ENCODE results near the gene SRRM3. TPM values are rescaled to one million over a fixed set of nuclear protein-coding genes. Genes with fewer than 3 reads are reported as not detected.
"Not testable (repeated sequence)": the region's sequence is repeated elsewhere in the genome, so short reads cannot be mapped to it uniquely, and the experiment has no call there.

The SRRM3 gene
- total RNA-seq, 1 experiment from 2014 or later, result 1.2 TPM

DNA sequence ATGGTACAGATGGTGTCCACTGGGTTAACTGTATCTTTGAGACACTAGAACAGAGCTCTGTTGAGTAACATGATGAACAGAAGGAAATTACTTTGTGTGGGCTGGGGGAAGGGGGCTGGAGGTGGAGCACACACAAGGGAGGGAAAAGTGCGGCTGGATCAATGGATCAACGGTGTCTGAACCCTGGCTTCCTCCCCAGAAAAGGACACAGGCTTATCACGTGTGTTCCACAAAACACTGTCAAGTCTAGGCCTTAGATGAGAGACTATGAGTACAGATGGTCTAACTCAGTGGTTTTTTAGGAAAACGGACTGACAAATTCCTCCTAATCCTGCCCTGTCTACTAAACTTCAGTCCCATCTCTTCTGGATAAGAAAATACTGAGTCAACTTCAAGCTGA is 128.6 kb downstream of the SRRM3 start:
- no peaks in the 10 kb centered on the region for H3K27me3 ChIP-seq
- no peak overlapping the region for H3K4me3 ChIP-seq
- H3K9me3 ChIP-seq, result no peaks in the 10 kb centered on the region
- peaks cover 49% of the 10 kb centered on the region for H3K36me3 ChIP-seq
- no peak for DNase-seq

DNA sequence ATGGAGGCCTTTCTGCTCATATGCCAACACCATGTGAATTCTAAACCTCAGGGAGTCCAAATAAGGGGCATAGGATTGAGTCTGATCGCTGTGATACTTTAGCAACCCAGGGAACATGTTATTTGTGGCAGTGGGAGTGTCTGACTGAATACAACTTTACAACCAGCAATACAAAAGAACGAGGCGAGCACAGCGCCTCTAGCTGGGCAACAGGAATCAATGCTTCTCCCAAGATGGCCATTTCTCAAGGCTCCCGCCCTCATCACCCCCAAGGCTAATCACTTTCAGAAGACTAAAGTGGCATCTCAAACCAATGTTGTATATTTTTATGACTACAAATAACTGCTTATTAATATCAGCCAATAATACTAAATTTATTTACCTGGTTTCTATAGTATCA is 129.0 kb downstream of the SRRM3 start:
- H3K4me3 ChIP-seq, result no peak overlapping the region
- H3K27me3 ChIP-seq, result no peaks in the 10 kb centered on the region
- no peaks in the 10 kb centered on the region for H3K9me3 ChIP-seq
- peaks cover 47% of the 10 kb centered on the region for H3K36me3 ChIP-seq
- no peak for DNase-seq

DNA sequence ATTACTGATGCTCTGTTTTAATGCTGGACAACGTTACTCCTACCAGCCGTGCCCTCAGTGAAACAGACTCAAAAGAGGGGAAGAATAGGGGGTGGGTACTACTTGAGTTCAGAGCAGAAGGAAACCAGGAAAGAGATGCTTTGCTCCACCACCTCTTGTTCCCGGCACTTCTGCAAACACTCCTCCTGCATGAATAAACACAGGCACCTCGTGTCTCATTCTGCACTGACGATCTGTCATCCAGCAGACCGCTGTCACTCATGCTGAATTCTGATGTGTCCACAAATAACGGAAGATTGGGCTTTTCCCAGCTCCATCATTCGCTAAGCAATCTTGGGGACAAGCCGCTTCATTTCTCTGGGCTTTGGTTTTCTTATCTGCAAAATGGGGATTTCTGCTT is 130.4 kb downstream of the SRRM3 start:
- H3K36me3 ChIP-seq, result peaks cover 41% of the 10 kb centered on the region
- no peaks in the 10 kb centered on the region for H3K9me3 ChIP-seq
- no peaks in the 10 kb centered on the region for H3K27me3 ChIP-seq
- DNase-seq, result no peak
- no peak overlapping the region for H3K4me3 ChIP-seq

DNA sequence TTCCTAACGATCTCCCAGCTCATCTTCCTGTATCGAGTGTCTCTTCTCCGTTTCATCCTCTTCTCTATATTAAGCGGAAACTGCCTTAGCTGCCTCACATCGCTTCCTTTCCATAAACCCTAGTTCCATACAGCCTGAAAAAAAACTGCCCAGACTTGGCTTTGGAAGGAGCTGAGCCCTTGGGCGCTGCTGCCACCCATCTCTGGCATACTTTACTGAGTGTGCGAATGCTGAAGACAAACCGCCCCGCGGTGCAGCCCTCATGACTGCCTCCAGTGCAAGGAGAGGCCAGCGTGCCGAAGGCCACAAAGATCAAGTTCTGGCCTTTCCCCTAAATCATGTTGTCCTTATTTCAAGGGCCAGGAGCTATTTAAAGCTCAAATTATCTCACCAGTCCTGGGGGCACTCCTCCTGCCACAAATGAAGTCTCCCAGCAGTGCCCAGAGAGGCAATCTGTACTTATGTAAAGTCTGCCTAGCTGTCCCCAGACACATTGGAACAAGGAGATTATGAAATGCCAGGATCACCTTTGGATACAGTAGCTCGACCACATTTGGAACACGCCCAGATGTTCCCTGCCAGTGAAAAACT is 131.9 kb downstream of the SRRM3 start:
- H3K9me3 ChIP-seq, result no peaks in the 10 kb centered on the region
- peaks cover 40% of the 10 kb centered on the region for H3K36me3 ChIP-seq
- H3K27me3 ChIP-seq, result no peaks in the 10 kb centered on the region
- no peak overlapping the region for H3K4me3 ChIP-seq
- DNase-seq, result no peak

DNA sequence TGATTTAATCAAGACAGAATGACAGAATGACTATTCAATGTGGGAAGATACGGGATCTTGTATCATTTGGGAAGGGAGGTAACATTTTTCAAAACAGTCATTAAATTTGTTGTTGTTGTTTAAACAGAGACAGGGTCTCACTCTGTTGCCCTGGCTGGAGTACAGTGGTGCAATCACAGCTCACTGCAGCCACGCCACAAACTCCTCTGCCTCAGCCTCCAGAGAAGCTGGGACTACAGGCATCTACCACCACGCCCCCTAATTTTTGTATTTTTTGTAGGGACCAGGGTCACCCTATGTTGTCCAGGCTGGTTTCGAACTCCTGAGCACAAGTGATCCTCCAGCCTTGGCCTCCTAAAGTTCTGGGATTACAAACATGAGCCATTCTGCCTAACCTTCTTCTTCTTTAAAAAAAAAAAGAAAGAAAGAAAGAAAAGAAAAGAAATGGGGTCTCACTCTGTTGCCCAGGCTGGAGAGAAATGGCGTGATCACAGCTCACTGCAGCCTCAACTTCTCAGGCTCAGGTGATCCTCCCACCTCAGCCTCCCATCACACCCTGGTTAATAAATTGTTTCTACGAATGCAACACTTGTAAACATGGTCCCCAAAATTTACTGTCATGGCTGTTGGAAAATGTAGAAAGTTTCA is 132.7 kb downstream of the SRRM3 start:
- H3K4me3 ChIP-seq, result no peak overlapping the region
- no peak for DNase-seq
- H3K9me3 ChIP-seq, result no peaks in the 10 kb centered on the region
- H3K27me3 ChIP-seq, result no peaks in the 10 kb centered on the region
- peaks cover 37% of the 10 kb centered on the region for H3K36me3 ChIP-seq

DNA sequence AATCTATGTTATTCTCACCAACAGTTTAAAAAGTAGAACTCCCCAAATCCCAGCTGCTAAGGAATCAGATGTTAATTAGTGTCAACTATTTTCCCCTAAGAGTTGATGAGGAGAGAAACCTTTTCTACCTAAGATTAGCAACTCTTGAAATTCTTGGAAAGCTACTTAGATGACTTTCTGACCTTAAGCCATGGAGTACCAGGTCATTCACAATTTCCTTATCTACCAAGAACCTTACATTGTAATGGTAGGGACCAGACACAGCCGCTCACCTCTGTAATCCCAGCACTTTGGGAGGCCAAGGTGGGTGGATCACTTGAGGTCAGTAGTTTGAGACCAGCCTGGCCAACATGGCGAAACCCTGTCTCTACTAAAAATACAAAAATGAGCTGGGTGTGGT is 133.7 kb downstream of the SRRM3 start:
- not testable (repeated sequence) for H3K9me3 ChIP-seq, H3K27me3 ChIP-seq, DNase-seq, H3K4me3 ChIP-seq
- H3K36me3 ChIP-seq, result peaks cover 39% of the 10 kb centered on the region

DNA sequence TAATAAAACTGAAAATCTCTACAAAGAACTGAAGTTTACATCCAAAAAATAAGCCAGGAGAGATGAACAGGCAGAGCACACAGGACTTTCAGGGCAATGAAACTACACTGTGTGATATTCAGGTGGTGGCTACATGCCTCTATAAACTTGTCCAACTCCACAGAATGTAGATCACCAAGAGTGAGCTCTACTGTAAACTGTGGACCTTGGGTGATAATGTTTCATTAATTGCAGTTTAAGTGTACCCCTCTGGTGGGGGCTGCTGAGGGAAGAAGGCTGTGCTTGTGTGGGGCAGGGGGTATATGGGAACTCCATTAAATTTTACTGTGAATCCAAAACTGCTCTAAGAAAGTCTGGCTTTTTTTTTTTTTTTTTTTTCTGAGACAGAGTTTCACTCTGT is 134.4 kb downstream of the SRRM3 start:
- no peaks in the 10 kb centered on the region for H3K27me3 ChIP-seq
- no peak overlapping the region for H3K4me3 ChIP-seq
- H3K9me3 ChIP-seq, result no peaks in the 10 kb centered on the region
- H3K36me3 ChIP-seq, result peaks cover 37% of the 10 kb centered on the region
- DNase-seq, result no peak

Other genes starting within 250 kb of the SRRM3 start
- gene TMEM120A, start 207.3 kb upstream of the SRRM3 start, total RNA-seq (2014; rRNA removed; shearing (Covaris generic); ENCODE audit: low replicate concordance), result 12.4 and 23.8 TPM in 2 replicates
- gene STYXL1, start 153.9 kb upstream of the SRRM3 start, total RNA-seq (2014; rRNA removed; shearing (Covaris generic); ENCODE audit: low replicate concordance), result 47.9 and 50.2 TPM in 2 replicates
- 97.8 and 140 TPM in 2 replicates for gene MDH2, start 153.8 kb upstream of the SRRM3 start, total RNA-seq (2014; rRNA removed; shearing (Covaris generic); ENCODE audit: low replicate concordance)
- gene HSPB1, start 100.8 kb downstream of the SRRM3 start, total RNA-seq (2014; rRNA removed; shearing (Covaris generic); ENCODE audit: low replicate concordance), result 68.7 and 72.8 TPM in 2 replicates
- gene YWHAG, start 157.1 kb downstream of the SRRM3 start, total RNA-seq (2014; rRNA removed; shearing (Covaris generic); ENCODE audit: low replicate concordance), result 74.2 and 95.2 TPM in 2 replicates
- not detected in 2 replicates for gene SSC4D, start 207.8 kb downstream of the SRRM3 start, total RNA-seq (2014; rRNA removed; shearing (Covaris generic); ENCODE audit: low replicate concordance)
- 0.44 and 1.7 TPM in 2 replicates for gene ZP3, start 223.1 kb downstream of the SRRM3 start, total RNA-seq (2014; rRNA removed; shearing (Covaris generic); ENCODE audit: low replicate concordance)

Data from MG63 (cell line).